ENCODE results near the gene ANO2. TPM values are rescaled to one million over a fixed set of nuclear protein-coding genes. Genes with fewer than 3 reads are reported as not detected.
A peak's percentile ranks its signal among the peaks of the same experiment; 100 is the strongest.

The ANO2 gene
- total RNA-seq, 3 donors from 2014 or later = not detected

DNA sequence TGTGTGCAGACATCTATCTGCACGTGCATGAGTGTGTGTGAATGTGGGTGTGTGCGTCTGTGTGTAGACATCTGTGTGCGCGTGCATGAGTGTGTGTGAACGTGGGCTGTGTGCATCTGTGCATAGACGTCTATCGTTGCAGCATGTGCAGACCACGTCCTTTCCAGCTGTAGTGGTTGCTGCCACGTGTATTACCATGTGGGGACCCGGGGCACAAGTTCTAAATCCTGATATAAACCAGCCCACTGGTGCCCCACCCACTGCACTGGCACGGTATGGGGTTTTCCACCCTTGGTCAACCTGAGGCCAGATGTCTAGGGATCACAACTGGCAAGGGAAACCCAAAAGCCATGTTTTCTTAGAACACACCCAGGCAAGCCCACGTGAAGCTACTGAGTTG is 197.0 kb downstream of the ANO2 start:
- Mint-ChIP-seq H3K4me3 (no peak overlapping the region), H3K9me3 (no peaks in the 10 kb centered on the region), H3K27me3 (ENCODE audit: low read depth) (peaks cover 7% of the 10 kb centered on the region), H3K4me1 (ENCODE audit: low read depth) (peaks cover 2% of the 10 kb centered on the region), H3K36me3 (ENCODE audit: insufficient read depth) (no peaks in the 10 kb centered on the region)
- ATAC-seq (no peak), DNase-seq (no peak)

GRCh38 chr12:5746917-5747316 is 198.1 kb downstream of the ANO2 start:
- ATAC-seq (no peak), DNase-seq (no peak)
- Mint-ChIP-seq H3K4me3 (no peak overlapping the region), H3K4me1 (ENCODE audit: low read depth) (peaks cover 2% of the 10 kb centered on the region), H3K36me3 (ENCODE audit: insufficient read depth) (no peaks in the 10 kb centered on the region), H3K27me3 (ENCODE audit: low read depth) (peaks cover 9% of the 10 kb centered on the region), H3K9me3 (no peaks in the 10 kb centered on the region)

DNA sequence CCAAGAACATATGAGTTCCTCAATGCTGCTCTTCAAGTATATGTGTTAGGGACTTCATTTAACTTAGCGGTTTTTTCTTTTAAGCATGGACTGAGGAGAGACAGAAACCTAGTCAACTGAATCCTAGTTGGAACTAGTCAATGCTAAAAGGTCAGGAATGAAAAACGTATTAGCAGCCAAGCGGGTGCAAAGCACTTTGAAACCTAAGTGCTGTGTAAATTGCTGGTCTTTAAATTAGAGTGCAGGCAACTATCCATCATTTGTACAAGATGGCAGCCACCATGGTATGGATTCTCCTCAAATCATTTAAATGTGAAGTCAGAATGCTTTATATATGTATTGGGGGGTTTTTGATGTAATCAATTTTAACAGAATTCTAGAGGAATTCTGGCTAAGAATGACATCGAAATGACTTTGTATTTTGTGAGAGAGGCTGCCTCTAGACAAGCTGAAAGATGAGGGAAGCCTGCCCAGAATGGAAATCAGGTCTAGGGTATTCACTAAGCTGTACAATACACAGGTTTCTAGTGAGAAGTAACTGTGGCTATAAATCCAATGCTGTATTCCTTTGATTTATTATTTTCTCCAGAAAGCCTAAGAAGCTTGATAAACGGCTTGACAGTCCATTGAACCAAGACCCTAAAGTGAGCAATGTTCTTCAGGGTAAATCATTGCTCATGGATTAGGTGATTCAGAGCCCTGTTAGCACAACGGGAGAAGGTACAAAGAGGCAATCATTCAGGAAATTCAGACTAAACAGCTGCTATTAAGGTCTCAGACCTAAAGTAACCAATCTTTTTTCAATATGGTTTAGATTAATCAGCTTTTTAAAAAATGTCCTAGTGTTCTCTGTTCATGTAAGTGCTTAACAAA is 198.8 kb downstream of the ANO2 start:
- DNase-seq = no peak
- peaks cover 9% of the 10 kb centered on the region for H3K27me3 Mint-ChIP-seq (ENCODE audit: low read depth)
- no peaks in the 10 kb centered on the region for H3K9me3 Mint-ChIP-seq
- H3K4me3 Mint-ChIP-seq = no peak overlapping the region
- ATAC-seq = no peak
- H3K36me3 Mint-ChIP-seq (ENCODE audit: insufficient read depth) = no peaks in the 10 kb centered on the region
- H3K4me1 Mint-ChIP-seq (ENCODE audit: low read depth) = peaks cover 2% of the 10 kb centered on the region

- H3K4me1 Mint-ChIP-seq (ENCODE audit: low read depth) = peaks cover 2% of the 10 kb centered on the region
- H3K27me3 Mint-ChIP-seq (ENCODE audit: low read depth) = peaks cover 6% of the 10 kb centered on the region
- ATAC-seq = peak in 1 of 2 donors; percentile 56
- H3K4me3 Mint-ChIP-seq = no peak overlapping the region
- no peaks in the 10 kb centered on the region for H3K9me3 Mint-ChIP-seq
- no peaks in the 10 kb centered on the region for H3K36me3 Mint-ChIP-seq (ENCODE audit: insufficient read depth)
- peak; percentile 21 for DNase-seq
Measured at GRCh38 chr12:5745251-5745888, 199.7 kb downstream of the ANO2 start.

DNA sequence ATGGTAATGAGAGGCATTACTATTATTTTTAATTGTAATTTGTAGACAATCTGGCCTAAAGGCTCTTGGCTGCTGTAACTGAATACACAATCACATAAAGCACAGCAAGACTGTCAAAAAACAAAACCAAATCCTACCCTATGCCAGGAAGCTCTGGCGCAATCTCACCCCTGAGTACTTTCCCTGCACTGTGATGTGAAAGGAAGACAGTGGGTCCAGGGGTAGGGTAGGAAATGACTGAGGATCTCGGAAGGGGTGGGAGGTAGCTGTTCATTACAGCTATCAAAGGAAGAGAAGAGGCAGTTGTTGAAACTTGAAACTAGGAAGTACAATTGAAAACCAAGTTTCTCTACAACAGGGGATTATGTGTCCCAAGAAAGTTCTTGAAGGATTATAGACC is 202.8 kb downstream of the ANO2 start:
- Mint-ChIP-seq H3K9me3 (no peaks in the 10 kb centered on the region), H3K4me1 (ENCODE audit: low read depth) (peaks cover 2% of the 10 kb centered on the region), H3K36me3 (ENCODE audit: insufficient read depth) (no peaks in the 10 kb centered on the region), H3K4me3 (no peak overlapping the region), H3K27me3 (ENCODE audit: low read depth) (peaks cover 10% of the 10 kb centered on the region)
- ATAC-seq (no peak), DNase-seq (no peak)

- Mint-ChIP-seq H3K9me3 (no peaks in the 10 kb centered on the region), H3K27me3 (ENCODE audit: low read depth) (peaks cover 13% of the 10 kb centered on the region), H3K4me3 (no peak overlapping the region), H3K4me1 (ENCODE audit: low read depth) (no peaks in the 10 kb centered on the region), H3K36me3 (ENCODE audit: insufficient read depth) (no peaks in the 10 kb centered on the region)
- no peak for DNase-seq
- ATAC-seq = no peak
Measured at GRCh38 chr12:5739917-5740316, 205.1 kb downstream of the ANO2 start.

DNA sequence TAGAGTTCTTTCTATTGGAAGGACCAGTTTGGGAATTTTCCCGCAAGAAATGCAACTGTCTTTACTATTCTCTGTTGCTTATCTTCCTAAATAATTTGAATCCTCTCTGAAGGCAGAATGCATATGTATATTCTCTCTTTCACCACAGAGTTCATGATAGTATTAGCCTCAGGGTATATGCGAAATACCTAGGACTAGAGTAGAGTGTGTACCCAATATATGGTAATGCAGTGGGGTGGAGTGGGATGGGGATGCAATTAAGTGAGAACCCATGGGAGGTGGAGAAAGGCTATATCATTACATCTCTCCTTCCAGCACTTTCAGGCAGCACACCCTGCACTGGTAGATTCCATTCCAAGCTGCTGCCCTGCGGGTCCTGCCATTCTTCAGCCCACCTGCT is 207.3 kb downstream of the ANO2 start:
- no peak overlapping the region for H3K4me3 Mint-ChIP-seq
- no peaks in the 10 kb centered on the region for H3K36me3 Mint-ChIP-seq (ENCODE audit: insufficient read depth)
- H3K4me1 Mint-ChIP-seq (ENCODE audit: low read depth) = no peaks in the 10 kb centered on the region
- ATAC-seq (no peak), DNase-seq (no peak)
- peaks cover 7% of the 10 kb centered on the region for H3K27me3 Mint-ChIP-seq (ENCODE audit: low read depth)
- no peaks in the 10 kb centered on the region for H3K9me3 Mint-ChIP-seq

- peaks cover 7% of the 10 kb centered on the region for H3K27me3 Mint-ChIP-seq (ENCODE audit: low read depth)
- H3K36me3 Mint-ChIP-seq (ENCODE audit: insufficient read depth) = no peaks in the 10 kb centered on the region
- ATAC-seq (no peak), DNase-seq (no peak)
- H3K4me3 Mint-ChIP-seq = no peak overlapping the region
- H3K9me3 Mint-ChIP-seq = no peaks in the 10 kb centered on the region
- no peaks in the 10 kb centered on the region for H3K4me1 Mint-ChIP-seq (ENCODE audit: low read depth)
Measured at GRCh38 chr12:5736527-5736926, 208.5 kb downstream of the ANO2 start.

DNA sequence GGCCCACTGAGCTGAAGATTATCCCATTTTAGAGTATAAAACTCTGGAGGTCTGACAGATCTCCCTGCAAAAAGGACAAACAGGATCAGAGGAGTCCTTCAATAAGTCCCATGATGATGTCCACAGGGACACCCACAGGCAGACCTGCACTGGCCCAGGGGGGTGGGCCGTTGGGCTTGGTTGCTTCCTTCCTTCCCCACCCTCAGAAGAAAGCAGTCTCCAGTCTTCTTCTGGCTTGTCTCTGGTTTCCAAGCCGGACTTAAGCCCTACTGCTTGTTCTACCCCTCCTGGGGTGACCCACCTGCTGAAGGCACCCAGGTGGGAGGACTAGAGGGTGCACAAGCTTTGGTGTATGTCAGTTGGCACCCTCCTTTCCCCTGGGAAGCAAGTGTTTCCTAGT is 209.0 kb downstream of the ANO2 start:
- Mint-ChIP-seq H3K9me3 (no peaks in the 10 kb centered on the region), H3K4me1 (ENCODE audit: low read depth) (no peaks in the 10 kb centered on the region), H3K27me3 (ENCODE audit: low read depth) (peaks cover 7% of the 10 kb centered on the region), H3K36me3 (ENCODE audit: insufficient read depth) (no peaks in the 10 kb centered on the region), H3K4me3 (no peak overlapping the region)
- DNase-seq (no peak), ATAC-seq (no peak)

GRCh38 chr12:5733916-5734315 is 211.1 kb downstream of the ANO2 start:
- Mint-ChIP-seq H3K36me3 (ENCODE audit: insufficient read depth) (no peaks in the 10 kb centered on the region), H3K4me1 (ENCODE audit: low read depth) (no peaks in the 10 kb centered on the region), H3K9me3 (no peaks in the 10 kb centered on the region), H3K4me3 (no peak overlapping the region), H3K27me3 (ENCODE audit: low read depth) (peaks cover 6% of the 10 kb centered on the region)
- no peak for DNase-seq
- no peak for ATAC-seq

- Mint-ChIP-seq H3K4me3 (no peak overlapping the region), H3K9me3 (no peaks in the 10 kb centered on the region), H3K4me1 (ENCODE audit: low read depth) (no peaks in the 10 kb centered on the region), H3K27me3 (ENCODE audit: low read depth) (peaks cover 6% of the 10 kb centered on the region), H3K36me3 (ENCODE audit: insufficient read depth) (no peaks in the 10 kb centered on the region)
- no peak for ATAC-seq
- DNase-seq = no peak
Measured at GRCh38 chr12:5733136-5733755, 211.8 kb downstream of the ANO2 start.

DNA sequence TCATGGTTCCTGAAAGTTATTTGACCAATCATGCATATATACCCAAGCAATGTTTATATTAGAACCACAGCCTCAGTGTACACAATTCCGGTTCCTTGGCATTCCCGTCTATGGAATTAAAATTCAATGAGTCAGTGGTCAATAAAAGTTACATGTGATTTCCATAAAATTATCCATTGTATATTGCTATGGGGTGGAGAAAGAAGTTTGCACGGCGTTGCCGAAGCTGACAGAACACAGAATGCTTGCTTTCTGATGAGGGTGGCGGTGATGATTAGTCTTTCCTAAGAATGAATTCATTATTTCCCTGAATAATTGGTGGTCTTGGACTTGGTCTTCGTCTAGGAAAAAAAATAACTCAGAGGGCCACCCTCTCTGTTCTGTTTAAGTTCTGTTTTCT is 214.1 kb downstream of the ANO2 start:
- Mint-ChIP-seq H3K4me3 (no peak overlapping the region), H3K27me3 (ENCODE audit: low read depth) (no peaks in the 10 kb centered on the region), H3K9me3 (no peaks in the 10 kb centered on the region), H3K4me1 (ENCODE audit: low read depth) (no peaks in the 10 kb centered on the region), H3K36me3 (ENCODE audit: insufficient read depth) (no peaks in the 10 kb centered on the region)
- no peak for DNase-seq
- ATAC-seq = no peak

DNA sequence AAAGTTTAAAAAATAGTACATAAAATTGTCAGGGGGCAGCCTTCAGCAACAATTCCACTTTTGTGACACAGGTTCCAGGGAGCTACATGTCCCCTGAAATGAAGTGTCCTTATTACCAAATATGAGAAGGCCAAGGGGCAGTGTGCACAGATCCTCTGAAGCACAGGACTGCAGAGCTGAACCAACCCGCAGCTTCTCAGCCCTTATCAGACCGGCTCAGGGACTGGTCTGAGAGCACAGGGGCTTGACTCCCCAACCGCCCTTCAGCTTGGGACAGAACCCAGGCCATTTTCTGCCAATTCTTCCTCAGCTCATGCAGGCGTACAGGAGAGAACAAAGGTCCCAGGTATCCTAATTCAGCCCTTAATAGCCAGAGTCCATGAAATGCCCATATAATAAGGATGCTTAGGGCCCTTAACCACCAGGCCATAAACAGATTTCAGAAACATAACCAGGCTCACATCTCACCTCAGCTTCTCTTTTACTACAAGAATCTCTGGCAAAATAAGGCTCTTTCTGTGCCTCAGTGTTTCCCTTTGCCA is 221.3 kb downstream of the ANO2 start:
- Mint-ChIP-seq H3K27me3 (ENCODE audit: low read depth) (peaks cover 9% of the 10 kb centered on the region), H3K4me3 (no peak overlapping the region), H3K36me3 (ENCODE audit: insufficient read depth) (no peaks in the 10 kb centered on the region), H3K4me1 (ENCODE audit: low read depth) (no peaks in the 10 kb centered on the region), H3K9me3 (no peaks in the 10 kb centered on the region)
- DNase-seq = no peak
- ATAC-seq = no peak

- DNase-seq = no peak
- Mint-ChIP-seq H3K36me3 (ENCODE audit: insufficient read depth) (no peaks in the 10 kb centered on the region), H3K4me3 (no peak overlapping the region), H3K9me3 (no peaks in the 10 kb centered on the region), H3K27me3 (ENCODE audit: low read depth) (peaks cover 9% of the 10 kb centered on the region), H3K4me1 (ENCODE audit: low read depth) (no peaks in the 10 kb centered on the region)
- no peak for ATAC-seq
Measured at GRCh38 chr12:5723071-5723470, 222.0 kb downstream of the ANO2 start.
